Type B pancreatic cell (in vitro differentiated cells): ENCODE data around the gene RALGPS1. TPM values are rescaled to one million over a fixed set of nuclear protein-coding genes. Genes with fewer than 3 reads are reported as not detected.

ENCODE experiments used
- DNase-seq: peaks from one replicate; pipeline ENCODE4 v3.0.0; 2021; ENCODE audit warnings: mixed read lengths; ENCODE audit not compliant: unreplicated experiment; ENCODE audit errors: extremely low spot score
- H3K27ac Mint-ChIP-seq: 2 replicates; pipeline ENCODE4 v1.8.0; 2021; ENCODE audit warnings: mild to moderate bottlenecking, mixed read lengths
- H3K27me3 Mint-ChIP-seq: 2 replicates; pipeline ENCODE4 v1.8.0; 2021; ENCODE audit warnings: mixed read lengths
- H3K36me3 Mint-ChIP-seq: 2 replicates; pipeline ENCODE4 v1.8.0; 2021; ENCODE audit warnings: mixed read lengths
- H3K4me1 Mint-ChIP-seq: one replicate; pipeline ENCODE4 v1.8.0; 2021; ENCODE audit warnings: mixed read lengths; ENCODE audit not compliant: unreplicated experiment
- H3K4me3 Mint-ChIP-seq: 2 replicates; pipeline ENCODE4 v1.8.0; 2021; ENCODE audit warnings: mild to moderate bottlenecking, mixed read lengths
- H3K9me3 Mint-ChIP-seq: 2 replicates; pipeline ENCODE4 v1.8.0; 2021; ENCODE audit warnings: mixed read lengths
- CTCF ChIP-seq: fragments of 200-600 bp; sonication (generic); conservative IDR thresholded peaks from 2 replicates; pipeline ENCODE4 v1.5.0; 2021; ENCODE audit warnings: antibody characterized with exemption, mild to moderate bottlenecking
- total RNA-seq: library from RNA; stranded (reverse); gene quantifications from 2 replicates; pipeline ENCODE4 v1.2.1, GENCODE V29; 2021; ENCODE audit warnings: low replicate concordance

The RALGPS1 gene
- total RNA-seq, 1 donor from 2014 or later, result 16.7 TPM

GRCh38 chr9:127204771-127205470, 290.3 kb downstream of the RALGPS1 start:
- Mint-ChIP-seq H3K36me3 (no peaks in the 10 kb centered on the region), H3K9me3 (no peaks in the 10 kb centered on the region), H3K27ac (no peak overlapping the region), H3K4me3 (no peak overlapping the region), H3K4me1 (peaks cover 19% of the 10 kb centered on the region), H3K27me3 (no peaks in the 10 kb centered on the region)
- peak; percentile 33 for TF ChIP-seq CTCF
- no peak for DNase-seq

GRCh38 chr9:127205952-127206351, 291.4 kb downstream of the RALGPS1 start:
- Mint-ChIP-seq H3K27me3 (no peaks in the 10 kb centered on the region), H3K36me3 (no peaks in the 10 kb centered on the region), H3K4me3 (no peak overlapping the region), H3K9me3 (no peaks in the 10 kb centered on the region), H3K27ac (no peak overlapping the region), H3K4me1 (peaks cover 29% of the 10 kb centered on the region)
- no peak for TF ChIP-seq CTCF
- no peak for DNase-seq

- Mint-ChIP-seq H3K36me3 (no peaks in the 10 kb centered on the region), H3K4me3 (no peak overlapping the region), H3K4me1 (peaks cover 30% of the 10 kb centered on the region), H3K27me3 (no peaks in the 10 kb centered on the region), H3K27ac (no peak overlapping the region), H3K9me3 (no peaks in the 10 kb centered on the region)
- no peak for TF ChIP-seq CTCF
- no peak for DNase-seq
Observed at GRCh38 chr9:127206666-127207065, 292.1 kb downstream of the RALGPS1 start.

GRCh38 chr9:127207734-127208410, 293.3 kb downstream of the RALGPS1 start:
- H3K27me3 Mint-ChIP-seq, result no peaks in the 10 kb centered on the region
- no peaks in the 10 kb centered on the region for H3K9me3 Mint-ChIP-seq
- no peaks in the 10 kb centered on the region for H3K36me3 Mint-ChIP-seq
- no peak overlapping the region for H3K27ac Mint-ChIP-seq
- no peak overlapping the region for H3K4me3 Mint-ChIP-seq
- peaks cover 28% of the 10 kb centered on the region for H3K4me1 Mint-ChIP-seq
- no peak for TF ChIP-seq CTCF
- DNase-seq, result no peak

GRCh38 chr9:127208416-127208815, 293.8 kb downstream of the RALGPS1 start:
- Mint-ChIP-seq H3K36me3 (no peaks in the 10 kb centered on the region), H3K4me1 (peaks cover 23% of the 10 kb centered on the region), H3K4me3 (no peak overlapping the region), H3K27me3 (no peaks in the 10 kb centered on the region), H3K9me3 (no peaks in the 10 kb centered on the region), H3K27ac (no peak overlapping the region)
- TF ChIP-seq CTCF, result no peak
- DNase-seq, result no peak
